Nephron progenitor cell (in vitro differentiated cells): ENCODE measurements around the gene ERCC3.

Experiments used
- DNase-seq: peaks from one replicate; pipeline ENCODE4 v3.0.0; 2021
- H3K27ac Mint-ChIP-seq: 2 replicates; pipeline ENCODE4 v1.8.0; 2021; ENCODE audit warnings: mild to moderate bottlenecking, moderate library complexity, mixed read lengths
- H3K27me3 Mint-ChIP-seq: 2 replicates; pipeline ENCODE4 v1.8.0; 2021; ENCODE audit warnings: mild to moderate bottlenecking, low read depth, mixed read lengths; ENCODE audit not compliant: poor library complexity
- H3K36me3 Mint-ChIP-seq: 2 replicates; pipeline ENCODE4 v1.8.0; 2021; ENCODE audit warnings: low read depth, mixed read lengths
- H3K4me1 Mint-ChIP-seq: 2 replicates; pipeline ENCODE4 v1.8.0; 2021; ENCODE audit warnings: mixed read lengths
- H3K4me3 Mint-ChIP-seq: 2 replicates; pipeline ENCODE4 v1.8.0; 2021; ENCODE audit warnings: mild to moderate bottlenecking, moderate library complexity, mixed read lengths
- H3K9me3 Mint-ChIP-seq: 2 replicates; pipeline ENCODE4 v1.8.0; 2021; ENCODE audit warnings: mild to moderate bottlenecking, moderate library complexity, mixed read lengths
- TF ChIP-seq, protein P1 (sequence below): fragments of 200-600 bp; sonication (generic); IDR thresholded peaks from 2 replicates; pipeline ENCODE4 v1.5.0; 2021; ENCODE audit warnings: antibody characterized with exemption

The ERCC3 gene

DNA sequence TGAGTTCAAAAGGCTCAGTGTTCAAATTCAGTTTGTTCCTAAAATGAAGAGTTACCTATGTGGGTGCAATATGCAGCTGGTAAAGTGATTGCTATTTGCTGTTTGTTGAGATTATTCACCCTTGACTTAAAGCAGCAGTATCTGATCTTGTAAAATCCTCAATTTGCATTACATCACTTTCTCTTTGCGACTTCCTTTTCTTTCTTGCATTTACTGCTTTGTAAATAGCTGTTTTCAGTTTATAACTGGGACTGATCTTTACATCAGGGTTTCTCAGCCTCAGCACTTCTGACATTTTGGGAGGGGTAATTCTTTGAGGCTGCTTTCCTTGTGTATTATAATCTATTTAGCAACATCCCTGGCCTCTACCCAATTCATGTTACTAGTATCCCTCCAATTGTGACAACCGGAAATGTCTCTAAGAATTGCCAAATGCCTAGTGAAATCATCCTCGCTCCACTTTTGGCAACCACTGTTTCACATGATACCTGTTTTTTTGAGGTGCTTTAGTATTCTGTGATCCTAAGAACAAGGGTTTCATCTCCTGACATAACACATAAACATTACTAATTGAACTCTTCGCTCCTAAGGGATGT is 12.1 kb upstream of the ERCC3 start:
- Mint-ChIP-seq H3K27me3 (no peaks in the 10 kb centered on the region), H3K4me3 (no peak overlapping the region), H3K9me3 (no peaks in the 10 kb centered on the region), H3K4me1 (no peaks in the 10 kb centered on the region), H3K27ac (no peak overlapping the region), H3K36me3 (peaks cover 17% of the 10 kb centered on the region)
- TF ChIP-seq, protein P1, sequence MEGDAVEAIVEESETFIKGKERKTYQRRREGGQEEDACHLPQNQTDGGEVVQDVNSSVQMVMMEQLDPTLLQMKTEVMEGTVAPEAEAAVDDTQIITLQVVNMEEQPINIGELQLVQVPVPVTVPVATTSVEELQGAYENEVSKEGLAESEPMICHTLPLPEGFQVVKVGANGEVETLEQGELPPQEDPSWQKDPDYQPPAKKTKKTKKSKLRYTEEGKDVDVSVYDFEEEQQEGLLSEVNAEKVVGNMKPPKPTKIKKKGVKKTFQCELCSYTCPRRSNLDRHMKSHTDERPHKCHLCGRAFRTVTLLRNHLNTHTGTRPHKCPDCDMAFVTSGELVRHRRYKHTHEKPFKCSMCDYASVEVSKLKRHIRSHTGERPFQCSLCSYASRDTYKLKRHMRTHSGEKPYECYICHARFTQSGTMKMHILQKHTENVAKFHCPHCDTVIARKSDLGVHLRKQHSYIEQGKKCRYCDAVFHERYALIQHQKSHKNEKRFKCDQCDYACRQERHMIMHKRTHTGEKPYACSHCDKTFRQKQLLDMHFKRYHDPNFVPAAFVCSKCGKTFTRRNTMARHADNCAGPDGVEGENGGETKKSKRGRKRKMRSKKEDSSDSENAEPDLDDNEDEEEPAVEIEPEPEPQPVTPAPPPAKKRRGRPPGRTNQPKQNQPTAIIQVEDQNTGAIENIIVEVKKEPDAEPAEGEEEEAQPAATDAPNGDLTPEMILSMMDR: no peak
- DNase-seq: no peak

DNA sequence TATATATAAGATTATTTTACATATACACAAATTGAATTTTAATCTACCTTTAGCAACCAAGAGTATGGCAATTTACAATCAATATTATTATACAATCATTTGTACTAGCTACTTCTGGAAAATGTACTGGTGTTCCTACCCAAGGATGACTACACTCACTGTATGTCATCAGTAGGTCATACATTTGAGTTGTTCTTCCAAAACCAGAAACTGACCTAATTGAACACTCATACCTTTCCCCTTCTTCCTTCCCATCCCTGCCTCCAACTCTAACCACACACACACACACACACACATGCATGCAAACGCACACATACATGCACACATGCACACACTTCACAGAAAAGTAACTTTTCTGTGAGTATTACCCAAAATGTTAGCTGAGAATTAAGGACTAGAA is 8.2 kb upstream of the ERCC3 start:
- TF ChIP-seq, protein P1: no peak
- Mint-ChIP-seq H3K9me3 (no peaks in the 10 kb centered on the region), H3K4me1 (no peaks in the 10 kb centered on the region), H3K36me3 (peaks cover 6% of the 10 kb centered on the region), H3K27me3 (no peaks in the 10 kb centered on the region), H3K27ac (no peak overlapping the region), H3K4me3 (no peak overlapping the region)
- no peak for DNase-seq

DNA sequence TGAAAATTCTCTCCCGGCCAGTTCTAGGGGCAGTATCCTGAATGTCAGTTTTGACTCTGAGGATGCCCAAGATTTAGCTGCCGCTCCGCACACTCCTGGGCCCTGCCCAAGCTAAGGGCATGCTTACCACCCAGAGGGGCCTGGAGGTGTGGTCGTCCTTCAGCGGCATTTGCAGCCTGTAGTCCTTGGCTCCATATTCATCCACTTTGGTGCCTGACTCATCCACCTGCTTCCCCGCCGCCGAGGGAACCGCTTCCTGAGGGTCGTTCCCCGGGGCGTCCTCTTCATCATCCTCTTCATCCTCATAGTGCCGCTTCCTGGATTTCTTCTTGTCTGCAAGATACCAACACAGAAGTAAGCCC is 577 bp downstream of the ERCC3 start:
- Mint-ChIP-seq H3K36me3 (peaks cover 38% of the 10 kb centered on the region), H3K4me1 (peaks cover 25% of the 10 kb centered on the region), H3K9me3 (peaks cover 3% of the 10 kb centered on the region), H3K27me3 (no peaks in the 10 kb centered on the region), H3K27ac (peak overlapping the region; percentile 67), H3K4me3 (peak overlapping the region; percentile 100)
- DNase-seq: peak; percentile 10
- TF ChIP-seq, protein P1: no peak

DNA sequence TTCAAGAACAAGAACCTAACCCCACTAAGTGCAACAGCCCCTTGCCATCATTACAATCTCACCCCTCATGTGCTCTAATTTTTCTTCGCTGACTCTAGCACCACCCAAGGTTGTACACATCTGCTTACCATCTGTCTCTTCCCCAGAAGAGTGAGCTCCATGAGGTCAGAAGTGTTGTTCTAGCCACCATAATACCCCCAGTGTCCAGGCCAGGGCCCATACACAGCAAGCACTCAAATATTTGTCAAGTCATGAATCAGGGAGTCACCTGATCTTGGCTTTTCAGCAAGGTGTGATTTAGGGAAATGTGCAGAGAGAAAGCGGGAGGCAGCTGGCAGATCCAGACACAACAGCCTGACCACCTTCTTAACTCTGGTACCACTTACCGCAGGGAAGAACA is 5.7 kb downstream of the ERCC3 start:
- no peak for DNase-seq
- peak overlapping the region; percentile 3 for H3K27ac Mint-ChIP-seq
- H3K4me1 Mint-ChIP-seq: peaks cover 10% of the 10 kb centered on the region
- TF ChIP-seq, protein P1: no peak
- peaks cover 87% of the 10 kb centered on the region for H3K36me3 Mint-ChIP-seq
- peaks cover 20% of the 10 kb centered on the region for H3K9me3 Mint-ChIP-seq
- H3K27me3 Mint-ChIP-seq: no peaks in the 10 kb centered on the region
- no peak overlapping the region for H3K4me3 Mint-ChIP-seq

DNA sequence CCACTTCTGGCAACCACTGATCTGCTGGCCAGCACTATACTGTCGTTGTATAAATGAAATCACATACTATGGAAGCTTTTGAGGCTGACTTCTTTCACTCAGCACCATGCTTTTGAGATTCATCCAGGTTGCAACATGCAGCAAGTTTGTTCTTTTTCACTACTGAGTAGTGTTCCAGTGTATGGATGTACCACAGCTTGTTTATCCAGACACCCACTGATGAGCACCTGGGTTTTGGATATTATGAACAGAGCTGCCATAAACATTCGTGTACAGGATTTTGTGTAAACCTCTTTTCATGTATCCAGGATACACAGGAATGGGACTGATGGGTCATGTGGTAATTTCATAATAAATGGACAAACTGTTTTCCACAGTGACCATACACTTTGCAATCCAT is 10.7 kb downstream of the ERCC3 start:
- H3K4me1 Mint-ChIP-seq: no peaks in the 10 kb centered on the region
- TF ChIP-seq, protein P1: no peak
- DNase-seq: no peak
- H3K27ac Mint-ChIP-seq: no peak overlapping the region
- peaks cover 98% of the 10 kb centered on the region for H3K36me3 Mint-ChIP-seq
- no peak overlapping the region for H3K4me3 Mint-ChIP-seq
- peaks cover 20% of the 10 kb centered on the region for H3K9me3 Mint-ChIP-seq
- H3K27me3 Mint-ChIP-seq: no peaks in the 10 kb centered on the region

DNA sequence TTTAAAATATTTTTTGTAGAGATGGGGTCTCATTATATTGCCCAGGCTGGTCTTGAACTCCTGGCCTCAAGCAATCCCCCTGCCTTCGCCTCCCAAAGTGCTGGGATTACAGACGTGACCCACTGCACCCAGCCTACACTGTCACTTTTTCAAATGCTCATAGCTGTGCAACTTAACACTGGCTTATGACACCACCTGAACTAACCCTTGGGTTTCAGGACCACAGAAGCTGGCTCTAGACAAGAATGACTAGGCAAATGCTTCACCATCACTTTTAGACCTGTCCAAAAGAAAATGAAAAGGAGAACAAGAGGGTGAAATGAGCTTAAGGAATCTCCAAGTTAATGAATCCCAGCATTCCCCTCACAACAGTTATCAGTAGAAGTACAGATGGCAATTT is 13.3 kb downstream of the ERCC3 start:
- H3K27ac Mint-ChIP-seq: no peak overlapping the region
- TF ChIP-seq, protein P1: no peak
- no peaks in the 10 kb centered on the region for H3K27me3 Mint-ChIP-seq
- peaks cover 96% of the 10 kb centered on the region for H3K36me3 Mint-ChIP-seq
- no peaks in the 10 kb centered on the region for H3K4me1 Mint-ChIP-seq
- no peak overlapping the region for H3K4me3 Mint-ChIP-seq
- DNase-seq: no peak
- peaks cover 17% of the 10 kb centered on the region for H3K9me3 Mint-ChIP-seq
